ENCODE measurements around the gene TAMALIN.

The TAMALIN gene

DNA sequence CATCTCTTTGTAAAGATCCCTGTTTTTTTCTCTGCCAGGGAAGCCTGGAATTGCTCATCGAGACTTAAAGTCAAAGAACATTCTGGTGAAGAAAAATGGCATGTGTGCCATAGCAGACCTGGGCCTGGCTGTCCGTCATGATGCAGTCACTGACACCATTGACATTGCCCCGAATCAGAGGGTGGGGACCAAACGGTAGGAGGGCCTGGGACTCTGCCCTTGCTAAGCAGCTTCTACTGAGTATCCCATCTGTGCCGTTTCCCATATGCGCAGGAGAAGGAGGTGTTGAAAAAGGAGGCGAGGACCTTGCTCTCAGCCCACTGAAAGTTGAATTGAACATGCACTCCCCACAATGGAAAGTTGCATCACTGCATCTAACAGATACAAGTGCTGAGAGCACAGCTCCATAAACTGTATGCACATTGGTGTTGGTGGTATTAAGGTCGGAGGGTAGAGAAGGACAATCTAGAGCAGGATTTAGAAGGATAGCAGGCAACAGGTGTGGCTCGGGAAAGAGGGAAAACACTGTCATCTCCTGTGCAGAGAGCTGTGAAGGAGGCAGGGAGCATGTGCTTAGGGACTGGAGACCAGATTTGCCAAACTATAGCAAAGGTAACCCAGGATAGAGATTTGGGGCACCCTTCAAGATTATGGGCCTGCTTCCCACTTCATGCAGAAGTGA, 21.5 kb upstream of the TAMALIN start:
- DNase-seq: no peak

DNA sequence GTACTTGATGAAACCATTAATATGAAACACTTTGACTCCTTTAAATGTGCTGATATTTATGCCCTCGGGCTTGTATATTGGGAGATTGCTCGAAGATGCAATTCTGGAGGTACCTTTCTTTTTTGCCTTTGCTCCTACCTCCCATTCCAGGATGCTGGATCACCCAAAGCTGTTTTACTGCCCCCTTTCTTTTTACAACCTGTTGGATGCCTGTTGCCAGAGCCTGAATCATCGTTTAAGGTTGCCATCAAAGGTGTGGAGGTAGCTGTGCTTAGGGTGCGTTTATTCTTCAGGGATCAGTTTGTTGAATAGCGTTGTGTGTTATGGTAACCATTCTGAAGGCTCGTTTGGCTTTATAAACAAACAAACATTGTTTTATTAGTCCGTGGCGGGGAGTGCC, 19.9 kb upstream of the TAMALIN start:
- no peak for DNase-seq

DNA sequence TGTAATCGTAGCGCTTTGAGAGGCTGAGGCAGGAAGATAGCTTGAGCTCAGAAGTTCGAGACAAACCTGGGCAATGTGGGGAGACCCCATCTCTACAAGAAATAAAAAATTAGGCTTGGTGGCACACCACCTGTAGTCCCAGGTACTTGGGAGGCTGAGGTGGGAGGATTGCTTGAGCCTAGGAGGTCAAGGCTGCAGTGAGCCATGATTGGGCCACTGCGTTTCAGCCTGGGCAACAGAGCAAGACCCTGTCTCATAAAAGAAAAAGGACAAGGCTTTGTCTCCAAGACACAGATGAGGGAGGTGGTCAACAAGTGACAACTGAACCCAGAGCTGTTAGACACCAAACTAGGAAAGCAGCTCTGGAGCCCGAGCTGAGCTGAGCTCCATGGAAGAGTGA, 14.5 kb upstream of the TAMALIN start:
- DNase-seq: no peak

DNA sequence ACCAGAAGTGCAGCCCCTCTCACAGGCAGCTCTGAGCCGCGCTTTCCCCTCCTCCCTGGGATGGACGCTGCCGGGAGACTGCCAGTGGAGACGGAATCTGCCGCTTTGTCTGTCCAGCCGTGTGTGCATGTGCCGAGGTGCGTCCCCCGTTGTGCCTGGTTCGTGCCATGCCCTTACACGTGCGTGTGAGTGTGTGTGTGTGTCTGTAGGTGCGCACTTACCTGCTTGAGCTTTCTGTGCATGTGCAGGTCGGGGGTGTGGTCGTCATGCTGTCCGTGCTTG, 12.3 kb upstream of the TAMALIN start:
- DNase-seq: no peak

DNA sequence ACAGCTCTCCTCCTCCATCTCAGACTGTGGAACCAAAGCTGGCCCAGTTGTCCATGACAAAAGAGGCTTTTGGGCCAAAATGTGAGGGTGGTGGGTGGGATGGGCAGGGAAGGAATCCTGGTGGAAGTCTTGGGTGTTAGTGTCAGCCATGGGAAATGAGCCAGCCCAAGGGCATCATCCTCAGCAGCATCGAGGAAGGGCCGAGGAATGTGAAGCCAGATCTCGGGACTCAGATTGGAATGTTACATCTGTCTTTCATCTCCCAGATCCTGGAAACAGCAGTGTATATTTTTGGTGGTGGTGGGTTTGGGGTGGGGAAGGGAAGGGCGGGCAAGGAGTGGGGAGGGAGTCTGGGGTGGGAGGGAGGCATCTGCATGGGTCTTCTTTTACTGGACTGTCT, 11.8 kb upstream of the TAMALIN start:
- DNase-seq: no peak

DNA sequence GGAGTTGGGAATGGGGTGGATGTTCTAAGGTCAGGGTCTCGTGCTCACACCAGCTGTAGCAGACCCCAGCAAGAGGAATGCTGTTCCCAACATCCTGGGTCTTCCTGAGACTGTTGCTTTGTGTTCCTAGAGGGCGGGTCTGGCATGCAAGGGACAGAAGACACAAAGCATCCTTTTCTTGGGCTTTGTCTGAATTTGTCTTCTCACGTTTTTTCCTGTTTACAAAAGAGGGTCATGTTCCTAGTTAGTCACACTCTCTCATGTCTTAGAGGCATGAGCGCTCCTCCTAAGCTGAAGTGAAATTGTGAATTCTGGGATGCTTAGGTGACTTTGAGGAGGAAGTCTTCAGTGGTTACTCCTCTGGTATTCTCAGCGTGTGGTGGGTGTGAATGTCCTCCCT, 9.6 kb upstream of the TAMALIN start:
- no peak for DNase-seq

DNA sequence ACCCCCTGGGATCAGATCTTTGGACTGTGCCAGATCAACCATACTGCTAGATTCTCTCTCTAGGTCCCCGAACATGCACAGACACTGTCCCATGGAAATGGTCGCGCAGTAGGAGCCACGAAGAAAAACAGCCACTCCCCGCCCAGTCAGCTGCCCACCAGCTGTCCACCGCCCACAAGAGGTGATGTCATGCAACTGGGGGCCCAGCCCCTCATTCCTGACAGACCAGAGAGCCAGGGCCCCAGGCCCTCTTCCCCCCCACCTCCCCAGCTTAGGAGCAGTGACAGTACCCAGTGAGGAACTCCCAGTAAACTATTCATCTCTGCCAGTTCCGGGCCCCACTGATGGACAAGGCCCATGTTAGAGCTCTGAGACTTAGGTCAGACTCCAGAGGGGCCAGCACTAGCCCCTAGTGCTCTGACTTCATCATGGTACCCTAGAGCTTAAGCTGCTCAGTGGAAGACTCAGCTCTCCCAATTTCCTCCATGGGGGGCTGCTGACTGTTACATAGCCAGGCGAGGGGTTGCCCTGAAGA, 3.7 kb upstream of the TAMALIN start:
- no peak for DNase-seq

DNA sequence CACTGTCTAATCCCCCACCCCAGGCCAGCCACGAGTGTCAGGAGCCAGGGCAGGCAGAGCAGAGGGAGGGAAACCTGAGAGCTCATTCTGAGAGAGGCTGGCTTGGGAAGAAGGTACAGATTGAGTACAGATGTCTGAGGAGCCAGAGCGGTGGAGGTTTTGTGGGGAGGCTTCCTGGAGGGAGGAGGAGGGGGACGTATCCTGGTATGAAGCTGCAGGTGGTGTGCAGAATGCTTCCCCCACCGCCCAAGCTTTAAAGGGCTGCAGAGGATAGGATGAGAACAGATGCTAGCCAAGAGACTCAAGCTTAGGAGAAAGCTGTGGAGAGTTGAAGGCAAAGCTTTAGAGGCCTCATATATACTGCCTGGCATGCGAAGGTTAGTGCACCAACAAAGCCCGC, 3.2 kb upstream of the TAMALIN start:
- no peak for DNase-seq

DNA sequence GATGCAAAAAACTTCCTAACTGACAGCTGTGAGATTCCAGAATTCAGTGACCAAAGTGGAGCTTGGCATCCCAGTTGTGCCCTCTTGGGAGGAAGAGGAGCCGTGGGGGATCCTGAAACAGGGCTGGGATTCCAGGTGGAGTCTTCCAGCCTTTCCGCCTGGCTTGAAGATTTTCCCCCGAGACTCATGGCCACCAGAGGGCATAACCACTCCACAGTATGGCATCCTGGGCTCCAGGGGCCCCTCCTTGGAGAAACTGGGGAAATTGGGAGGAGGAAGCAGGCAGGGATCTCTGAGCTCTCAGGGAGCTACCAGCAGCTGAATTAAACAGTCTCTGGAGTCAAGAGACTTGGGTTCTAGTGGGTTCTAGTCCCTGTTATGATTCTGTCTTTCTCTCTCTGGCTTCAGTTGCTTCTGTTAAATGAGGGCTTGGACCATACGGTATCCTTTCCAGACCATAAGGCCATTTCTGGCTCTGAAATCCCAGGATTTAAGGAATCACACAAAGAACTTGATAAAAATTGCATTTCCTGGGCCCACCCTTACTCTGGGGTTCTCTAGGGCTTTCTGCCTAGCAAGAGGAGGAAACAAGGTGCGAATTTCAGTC, 2.6 kb upstream of the TAMALIN start:
- no peak for DNase-seq

DNA sequence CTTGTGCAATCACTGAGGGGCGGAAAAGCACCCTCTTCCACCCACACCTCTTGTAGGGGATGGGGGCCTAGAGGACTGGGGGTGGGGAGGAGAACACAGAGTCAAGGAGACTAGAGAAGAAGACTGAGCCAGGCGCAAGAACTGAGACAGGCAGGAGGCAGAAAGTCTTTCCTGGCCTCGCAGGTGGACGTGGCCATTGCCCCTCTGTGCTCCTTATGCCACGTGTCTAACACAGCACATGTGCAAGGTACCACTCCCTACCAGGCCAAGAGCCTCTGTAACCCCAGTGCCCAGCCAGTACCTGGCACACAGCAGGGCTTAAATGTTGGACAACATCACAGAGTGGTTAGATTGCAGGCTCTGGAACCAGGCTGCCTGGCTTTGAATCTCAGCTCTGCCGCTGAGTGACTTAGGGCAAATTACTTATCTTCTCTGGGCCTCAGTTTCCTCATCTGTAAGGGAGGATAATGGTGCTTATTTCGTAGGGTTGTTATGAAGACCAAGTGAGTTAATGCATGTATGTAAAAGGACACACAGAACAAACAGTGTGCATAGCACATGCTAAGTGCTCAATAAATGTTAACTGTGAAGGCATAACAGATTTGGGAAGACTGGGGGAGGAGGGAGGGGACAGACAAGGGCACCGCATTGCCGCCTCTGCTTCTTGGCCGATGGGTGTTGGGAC, 1.4 kb upstream of the TAMALIN start:
- no peak for DNase-seq

DNA sequence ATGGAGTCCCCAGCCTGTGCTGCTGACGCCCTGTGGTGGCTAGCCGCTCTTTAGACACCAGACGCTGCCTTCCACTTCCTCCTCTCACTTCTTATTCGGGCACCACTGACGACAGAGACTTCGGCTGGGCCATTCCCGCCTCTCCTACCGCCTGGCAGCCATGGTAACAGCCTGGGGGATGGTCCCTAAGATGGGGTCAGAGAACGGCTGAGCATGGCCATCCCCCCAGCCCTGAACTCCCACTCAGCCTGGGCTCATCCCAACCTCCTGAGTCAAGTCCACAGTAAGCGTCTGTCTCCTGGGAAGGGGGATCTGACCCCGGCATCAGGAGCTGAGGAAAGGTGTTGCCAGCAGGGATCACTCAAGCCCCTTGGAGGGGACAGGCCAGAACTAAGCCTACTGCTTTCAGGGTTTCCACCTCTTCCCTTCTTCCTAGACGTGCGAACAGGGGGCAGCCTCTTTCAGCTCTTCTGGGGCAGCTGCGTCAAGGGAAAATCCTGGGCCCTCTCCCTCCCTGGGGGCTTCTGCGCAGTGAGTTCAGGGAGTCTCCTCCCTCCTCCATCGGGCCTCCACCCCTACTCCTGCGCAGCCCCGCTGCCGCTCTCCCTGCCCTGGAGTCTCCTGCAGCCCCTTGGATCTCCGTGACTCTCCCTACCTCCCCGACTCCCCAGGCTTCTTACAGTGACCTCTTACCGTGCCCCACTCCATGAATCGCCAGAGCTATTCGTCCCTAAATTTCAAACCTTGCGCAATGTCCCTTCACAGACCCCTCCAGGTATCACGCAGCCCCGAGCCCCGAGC, 643 bp upstream of the TAMALIN start:
- no peak for DNase-seq

DNA sequence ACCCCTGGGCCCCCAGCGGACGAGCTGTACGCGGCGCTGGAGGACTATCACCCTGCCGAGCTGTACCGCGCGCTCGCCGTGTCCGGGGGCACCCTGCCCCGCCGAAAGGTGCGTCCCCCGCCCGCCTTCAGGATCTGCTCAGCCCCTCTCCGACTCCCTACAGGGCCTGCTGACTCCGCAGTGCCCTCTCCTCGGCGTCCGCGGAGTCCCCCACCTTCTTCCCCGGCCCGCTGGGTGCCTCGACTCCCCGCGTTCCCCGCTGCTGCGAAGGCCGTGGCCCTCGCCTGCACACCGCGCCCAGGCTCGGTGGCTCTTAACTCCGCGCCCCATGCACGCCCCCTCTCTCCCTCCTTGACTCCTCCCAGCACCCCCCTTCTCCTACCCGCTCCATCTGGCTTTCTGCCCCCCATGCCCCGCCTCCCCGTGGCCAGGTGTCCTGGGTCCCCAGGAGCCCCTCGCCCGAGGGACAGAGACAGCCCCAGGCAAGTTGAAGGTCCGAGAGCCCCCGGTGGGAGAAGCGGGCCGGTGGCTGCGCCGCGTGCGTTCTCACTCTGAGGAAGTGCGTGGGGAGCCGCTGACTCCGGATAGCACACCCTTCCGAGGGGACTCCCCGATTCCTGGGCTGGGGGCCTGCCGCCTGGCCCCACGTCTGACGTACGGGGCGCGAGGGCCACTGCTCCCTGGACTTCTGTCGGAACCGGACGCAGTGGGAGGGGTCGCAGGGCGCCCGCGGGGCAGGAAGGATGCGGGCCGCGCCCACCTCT, 594 bp downstream of the TAMALIN start:
- DNase-seq: no peak

DNA sequence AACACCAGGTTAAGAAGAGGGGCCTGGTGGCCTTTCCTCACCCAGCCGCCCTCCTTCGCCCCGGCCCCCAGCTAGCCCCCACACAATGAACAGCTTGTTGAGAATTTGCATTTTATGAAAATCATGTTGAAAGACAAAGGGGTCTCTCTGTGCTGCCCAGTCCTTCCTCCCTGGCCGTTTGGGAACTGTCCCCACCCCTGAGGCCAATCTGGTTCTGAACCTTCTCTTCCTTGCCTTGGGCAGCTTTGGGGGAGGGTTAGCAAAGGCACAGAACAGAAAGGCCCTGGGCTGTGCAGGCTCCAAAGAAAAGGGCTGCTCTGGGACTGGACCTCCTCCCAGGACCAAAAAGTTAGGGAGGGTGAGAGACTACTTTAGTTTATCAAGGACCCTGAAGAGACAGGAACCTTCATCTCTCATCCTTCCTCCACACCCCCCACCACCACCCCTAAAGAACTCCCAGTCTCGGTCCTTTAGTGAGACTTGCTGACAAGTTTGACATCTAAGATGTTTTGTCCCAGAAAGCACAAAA, 1.3 kb downstream of the TAMALIN start:
- no peak for DNase-seq

DNA sequence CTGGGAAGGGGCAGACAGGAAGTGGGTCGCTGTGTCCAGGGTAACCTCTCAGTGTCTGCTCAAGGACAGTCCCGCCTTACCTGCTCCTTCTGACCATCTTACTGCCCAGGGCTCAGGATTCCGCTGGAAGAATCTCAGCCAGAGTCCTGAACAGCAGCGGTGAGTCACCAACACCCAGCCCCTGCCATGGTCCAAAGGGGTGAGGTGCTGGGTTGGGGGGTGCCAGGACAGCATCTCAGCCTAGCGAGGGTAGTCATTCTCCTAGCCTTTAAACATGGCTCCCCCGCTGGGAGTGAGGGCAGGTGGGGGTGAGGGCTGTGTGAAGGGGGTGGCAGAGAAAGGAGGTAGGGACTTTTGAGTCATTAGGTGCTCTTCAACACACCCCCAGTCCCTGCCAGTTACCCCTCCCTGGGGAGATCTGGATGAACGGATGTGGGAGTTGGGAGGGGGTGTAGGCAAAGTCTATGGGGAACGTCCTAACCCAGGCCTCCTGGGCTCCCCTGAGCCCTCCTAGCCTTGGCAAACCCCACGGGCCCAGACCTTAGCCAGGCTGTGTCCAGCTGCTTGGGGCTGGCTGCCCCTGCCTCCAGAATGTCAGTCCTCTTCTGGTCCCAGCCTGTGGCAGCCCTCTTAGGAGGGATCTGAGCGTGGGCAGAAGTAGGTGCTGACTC, 2.5 kb downstream of the TAMALIN start:
- no peak for DNase-seq

DNA sequence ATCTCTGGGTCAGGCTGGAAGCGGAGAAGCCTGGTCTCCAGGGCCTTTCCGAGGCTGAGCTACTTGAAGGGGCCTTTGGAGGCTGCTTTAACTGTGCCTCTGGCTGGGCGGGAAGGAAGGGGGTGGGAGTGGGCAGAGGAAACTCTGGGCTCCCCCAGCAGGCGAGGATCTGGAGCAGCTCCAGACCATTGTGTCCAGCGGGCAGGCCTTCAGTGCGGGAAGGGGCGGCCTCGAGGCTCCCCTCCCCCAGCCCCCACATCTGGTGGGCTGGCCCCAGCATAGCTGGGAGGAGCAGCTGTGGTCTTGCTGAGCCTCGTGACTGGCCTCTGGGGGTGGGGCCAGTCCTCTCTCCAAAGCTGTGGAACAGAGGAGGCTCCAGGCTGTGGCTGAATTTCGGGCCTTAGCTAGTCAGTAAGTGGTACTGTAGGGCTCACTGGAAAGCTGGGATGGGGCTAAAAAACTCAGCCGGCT, 3.4 kb downstream of the TAMALIN start:
- DNase-seq: no peak

DNA sequence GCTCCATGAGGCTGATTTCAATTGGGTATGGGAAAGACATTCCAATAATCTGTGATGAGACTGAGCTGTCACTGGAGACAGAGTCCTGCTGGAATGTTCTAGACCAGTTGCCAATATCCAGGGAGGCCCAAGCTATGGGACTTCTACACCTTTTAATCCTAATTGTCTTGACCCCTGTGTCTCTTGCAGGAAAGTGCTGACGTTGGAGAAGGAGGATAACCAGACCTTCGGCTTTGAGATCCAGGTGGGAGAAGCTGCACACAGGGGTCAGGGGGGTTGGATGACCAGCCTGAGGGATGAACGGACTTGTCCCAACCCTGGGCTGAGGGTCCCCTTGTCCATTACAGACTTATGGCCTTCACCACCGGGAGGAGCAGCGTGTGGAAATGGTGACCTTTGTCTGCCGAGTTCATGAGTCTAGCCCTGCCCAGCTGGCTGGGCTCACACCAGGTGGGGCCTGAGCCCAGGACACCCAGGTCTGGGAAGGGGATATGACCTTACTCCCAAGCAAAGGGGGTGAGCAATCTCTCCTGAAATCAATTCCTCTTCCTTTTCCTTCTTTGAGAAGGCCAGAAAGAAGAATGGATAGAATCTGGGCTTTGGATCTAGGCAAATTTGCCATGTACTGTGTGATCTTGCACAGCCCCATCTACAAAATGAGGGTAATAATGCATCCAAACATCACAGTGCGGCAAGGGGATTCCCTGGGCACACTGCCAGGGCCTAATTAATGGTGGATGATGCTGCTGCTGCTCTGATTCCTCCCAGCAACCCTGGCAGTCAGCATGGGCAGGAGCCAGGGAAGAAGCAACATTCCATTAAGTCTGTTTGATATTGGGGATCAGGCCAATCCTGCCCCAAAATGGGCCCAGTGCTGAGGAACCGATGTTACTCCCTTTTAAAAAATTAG, 4.2 kb downstream of the TAMALIN start:
- no peak for DNase-seq

DNA sequence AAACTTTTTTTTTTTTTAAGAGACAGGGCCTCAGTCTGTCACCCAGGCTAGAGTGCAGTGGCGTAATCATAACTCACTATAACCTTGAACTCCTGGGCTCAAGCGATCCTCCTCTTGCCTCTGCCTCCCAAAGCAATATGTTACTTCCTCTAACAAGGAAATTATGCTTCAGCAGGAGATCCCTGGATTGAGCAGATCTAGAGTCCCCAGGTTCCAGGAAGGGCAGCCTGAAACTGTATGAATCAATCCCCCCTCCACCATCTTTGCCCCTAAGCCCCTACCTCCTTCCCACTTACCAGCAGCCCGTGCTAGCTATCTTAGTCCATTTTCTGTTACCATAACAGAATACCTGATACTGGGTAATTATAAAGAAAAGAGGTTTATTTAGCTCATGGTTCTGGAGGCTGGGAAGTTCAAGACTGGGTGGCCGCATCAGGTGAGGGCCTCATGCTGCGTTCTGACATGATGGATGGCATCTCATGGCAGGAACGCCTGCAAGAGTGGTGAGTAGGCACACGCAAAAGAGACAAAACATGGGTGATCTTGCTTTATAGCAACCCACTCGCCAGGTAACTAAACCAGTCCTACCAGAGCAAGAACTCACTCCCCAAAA, 5.0 kb downstream of the TAMALIN start:
- DNase-seq: no peak

DNA sequence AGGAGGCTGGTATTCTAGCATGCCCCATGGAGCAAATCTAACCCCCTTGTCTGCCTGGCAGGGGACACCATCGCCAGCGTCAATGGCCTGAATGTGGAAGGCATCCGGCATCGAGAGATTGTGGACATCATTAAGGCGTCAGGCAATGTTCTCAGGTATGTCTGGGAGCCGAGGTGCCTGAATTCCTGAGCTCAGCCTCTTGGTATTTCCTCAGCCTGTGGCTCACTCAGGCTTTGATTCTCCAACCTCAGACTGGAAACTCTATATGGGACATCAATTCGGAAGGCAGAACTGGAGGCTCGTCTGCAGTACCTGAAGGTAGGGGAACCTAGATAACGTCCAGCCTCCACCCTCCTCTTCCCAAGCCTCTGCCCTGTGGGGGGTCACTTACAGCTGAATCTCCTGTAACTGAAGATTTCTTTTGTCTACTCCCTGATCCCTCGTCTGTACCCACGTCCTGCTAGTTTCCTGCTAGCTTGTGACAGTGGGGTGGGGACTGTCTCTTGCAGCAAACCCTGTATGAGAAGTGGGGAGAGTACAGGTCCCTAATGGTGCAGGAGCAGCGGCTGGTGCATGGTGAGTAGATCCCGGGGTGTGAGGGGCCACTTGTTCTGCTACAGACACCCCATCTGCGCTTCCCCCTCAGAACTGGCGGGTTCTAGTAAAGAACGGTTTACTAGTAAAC, 7.0 kb downstream of the TAMALIN start:
- no peak for DNase-seq
